OCI-LY7 (cell line): Measurements from ENCODE around the gene PRAME. TPM values are rescaled to one million over a fixed set of nuclear protein-coding genes. Genes with fewer than 3 reads are reported as not detected.

Experiments used
- BruUV-seq: library from RNA; stranded (reverse); fragments of 400-500 nt; replicated peaks from 2 replicates; lab custom pipeline; 2021; lab: Mats Ljungman, UMichigan
- CTCF ChIA-PET: fragments of 300-600 bp; sonication (Branson Sonifier 250); formaldehyde crosslinking; loops from one replicate; lab custom pipeline; 2022; ENCODE audit warnings: antibody characterized with exemption; ENCODE audit not compliant: unreplicated experiment; lab: Charles Lee
- POLR2A ChIA-PET: fragments of 300-600 bp; sonication (Branson Sonifier 250); formaldehyde crosslinking; loops from one replicate; lab custom pipeline; 2022; ENCODE audit warnings: antibody characterized with exemption; lab: Charles Lee
- DNase-seq: peaks from one replicate; pipeline ENCODE4 v3.0.0-alpha.2; 2015; ENCODE audit warnings: low spot score
- H2AFZ ChIP-seq: fragments of 200-600 bp; sonication (generic), shearing (Covaris generic); 2 replicates; pipeline ENCODE4 v1.6.1; 2014; ENCODE audit warnings: mild to moderate bottlenecking, antibody characterized with exemption, low read length, moderate library complexity
- H3K27ac ChIP-seq: fragments of 200-600 bp; sonication (generic); 2 replicates; pipeline ENCODE4 v1.5.1; 2014; ENCODE audit warnings: mixed run types, low read depth, mild to moderate bottlenecking, moderate library complexity, low read length, inconsistent platforms; ENCODE audit not compliant: poor library complexity, severe bottlenecking
- H3K36me3 ChIP-seq: fragments of 200-600 bp; sonication (generic); 2 replicates; pipeline ENCODE4 v1.6.1; 2014; ENCODE audit warnings: mild to moderate bottlenecking, antibody characterized with exemption, low read length, moderate library complexity, mixed read lengths; ENCODE audit not compliant: insufficient read depth
- H3K4me1 ChIP-seq: fragments of 200-600 bp; sonication (generic); 2 replicates; pipeline ENCODE4 v1.5.1; 2014; ENCODE audit warnings: mild to moderate bottlenecking, low read length; ENCODE audit not compliant: insufficient read depth, poor library complexity, severe bottlenecking
- H3K4me2 ChIP-seq: fragments of 200-600 bp; sonication (generic); 2 replicates; pipeline ENCODE4 v1.6.1; 2014; ENCODE audit warnings: mild to moderate bottlenecking, low read length
- H3K4me3 ChIP-seq: fragments of 200-600 bp; sonication (generic); 2 replicates; pipeline ENCODE4 v1.5.1; 2014; ENCODE audit warnings: mild to moderate bottlenecking, low read depth, low read length; ENCODE audit not compliant: poor library complexity, severe bottlenecking
- H3K79me2 ChIP-seq: fragments of 200-600 bp; sonication (generic); 2 replicates; pipeline ENCODE4 v1.6.1; 2016; ENCODE audit warnings: low read depth, mild to moderate bottlenecking, low read length, moderate library complexity, mixed read lengths; ENCODE audit not compliant: insufficient read depth
- H3K9me2 ChIP-seq: fragments of 200-600 bp; sonication (generic); 2 replicates; pipeline ENCODE4 v1.6.1; 2016; ENCODE audit warnings: mild to moderate bottlenecking, low read length, mixed read lengths; ENCODE audit not compliant: insufficient read depth
- H3K9me3 ChIP-seq: fragments of 200-600 bp; sonication (generic); 2 replicates; pipeline ENCODE4 v1.6.1; 2014; ENCODE audit warnings: mild to moderate bottlenecking, mixed run types, low read length, mixed read lengths
- H4K20me1 ChIP-seq: fragments of 200-600 bp; sonication (generic); 2 replicates; pipeline ENCODE4 v1.6.1; 2014; ENCODE audit warnings: mild to moderate bottlenecking, antibody characterized with exemption, low read length, moderate library complexity, mixed read lengths; ENCODE audit not compliant: insufficient read depth
- EZH2phosphoT487 ChIP-seq: fragments of 200-600 bp; sonication (generic); IDR thresholded peaks from 2 replicates; pipeline ENCODE4 v1.6.1; 2018; ENCODE audit warnings: low read depth, borderline replicate concordance, mild to moderate bottlenecking, mixed run types, antibody characterized with exemption, low read length, moderate library complexity, mixed read lengths
- intact Hi-C: fragments of 100-400 bp; cut with micrococcal nuclease; formaldehyde crosslinking; loops from one replicate; pipeline ENCODE4 v1.10.0; 2022; ENCODE audit not compliant: unreplicated experiment
- total RNA-seq, 2 experiments: library from RNA; depleted of rRNA in 1 of 2; stranded (reverse); fragments of >200 nt in 1 of 2; shearing (Covaris generic) in 1 of 2; gene quantifications; 2 replicates each; pipeline ENCODE4 v1.2.3, GENCODE V29; 2014 to 2022
- TF ChIP-seq, protein P1 (sequence below): fragments of 200-600 bp; sonication (generic); conservative IDR thresholded peaks from 2 replicates; pipeline ENCODE4 v1.5.1; 2014; ENCODE audit warnings: mild to moderate bottlenecking, antibody characterized with exemption, low read length, moderate library complexity, mixed read lengths

Gene PRAME
- total RNA-seq, 2 experiments from 2014 or later, result 0.28 TPM; not detected in 1

GRCh38 chr22:22593250-22593649 is 34.2 kb upstream of the PRAME start:
- TF ChIP-seq, protein P1, sequence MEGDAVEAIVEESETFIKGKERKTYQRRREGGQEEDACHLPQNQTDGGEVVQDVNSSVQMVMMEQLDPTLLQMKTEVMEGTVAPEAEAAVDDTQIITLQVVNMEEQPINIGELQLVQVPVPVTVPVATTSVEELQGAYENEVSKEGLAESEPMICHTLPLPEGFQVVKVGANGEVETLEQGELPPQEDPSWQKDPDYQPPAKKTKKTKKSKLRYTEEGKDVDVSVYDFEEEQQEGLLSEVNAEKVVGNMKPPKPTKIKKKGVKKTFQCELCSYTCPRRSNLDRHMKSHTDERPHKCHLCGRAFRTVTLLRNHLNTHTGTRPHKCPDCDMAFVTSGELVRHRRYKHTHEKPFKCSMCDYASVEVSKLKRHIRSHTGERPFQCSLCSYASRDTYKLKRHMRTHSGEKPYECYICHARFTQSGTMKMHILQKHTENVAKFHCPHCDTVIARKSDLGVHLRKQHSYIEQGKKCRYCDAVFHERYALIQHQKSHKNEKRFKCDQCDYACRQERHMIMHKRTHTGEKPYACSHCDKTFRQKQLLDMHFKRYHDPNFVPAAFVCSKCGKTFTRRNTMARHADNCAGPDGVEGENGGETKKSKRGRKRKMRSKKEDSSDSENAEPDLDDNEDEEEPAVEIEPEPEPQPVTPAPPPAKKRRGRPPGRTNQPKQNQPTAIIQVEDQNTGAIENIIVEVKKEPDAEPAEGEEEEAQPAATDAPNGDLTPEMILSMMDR, result no peak
- no peak for TF ChIP-seq EZH2phosphoT487

DNA sequence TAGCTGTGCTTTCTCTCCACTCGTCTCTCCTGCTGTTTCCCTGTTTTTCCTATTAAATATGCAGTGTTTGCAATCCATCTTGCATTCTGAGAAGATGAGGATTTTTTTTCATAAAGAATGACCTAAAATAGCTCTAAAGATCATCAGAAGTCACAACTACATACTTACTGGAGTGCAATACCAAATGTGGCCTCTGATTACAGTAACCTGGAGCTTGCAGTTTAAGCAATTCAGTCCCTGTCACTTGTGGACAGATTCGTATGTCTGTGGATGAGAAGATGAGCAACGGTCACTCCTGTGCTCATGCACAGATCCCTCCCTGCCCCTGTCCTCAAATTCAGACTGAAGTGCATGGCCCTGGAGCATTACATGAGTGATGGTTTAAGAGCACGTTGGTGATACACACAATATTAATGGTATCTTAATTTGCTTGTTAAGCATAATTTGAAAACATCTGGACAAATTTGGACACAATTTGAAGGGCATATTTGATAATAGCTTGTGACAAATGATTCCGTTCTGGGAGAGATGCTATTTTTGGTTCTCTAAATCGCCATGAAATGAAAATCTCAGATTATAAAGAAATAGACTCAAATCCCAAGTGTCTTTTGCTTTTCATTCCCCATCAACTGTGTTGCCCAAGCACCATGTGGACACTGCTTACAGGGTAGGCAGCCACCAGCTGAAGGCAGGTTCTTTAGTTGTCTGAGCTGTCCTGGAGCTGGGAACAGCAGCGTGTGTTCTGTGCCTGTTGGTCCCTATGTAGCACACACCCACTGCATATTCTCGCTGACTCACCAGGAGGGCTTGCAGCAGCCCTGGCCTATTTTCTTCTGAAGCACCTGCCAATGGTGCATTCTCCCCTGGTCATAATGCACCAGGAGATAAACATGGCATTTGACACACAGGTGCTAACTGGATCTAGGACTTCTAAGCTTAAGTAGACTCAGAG is 32.6 kb upstream of the PRAME start:
- no peaks in the 10 kb centered on the region for H3K9me3 ChIP-seq
- peaks cover 32% of the 10 kb centered on the region for H3K4me1 ChIP-seq
- CTCF ChIA-PET, result interaction anchor here (0.9 to 1.5 kb wide), 2 partner anchors 75 to 99 kb away, joined by 3 to 7 read pairs; no protein-coding TSS in a partner anchor
- POLR2A ChIA-PET, result interaction anchor here (0.6 to 0.7 kb wide), 2 partner anchors 165 to 202 kb away, joined by 4 to 5 read pairs; no protein-coding TSS in a partner anchor
- H3K9me2 ChIP-seq, result no peaks in the 10 kb centered on the region
- DNase-seq, result peak; percentile 23
- TF ChIP-seq EZH2phosphoT487, result no peak
- TF ChIP-seq, protein P1, result peak; percentile 55
- H3K79me2 ChIP-seq, result no peaks in the 10 kb centered on the region
- no peak overlapping the region for H3K27ac ChIP-seq
- H4K20me1 ChIP-seq, result no peaks in the 10 kb centered on the region
- no peak overlapping the region for H2AFZ ChIP-seq
- H3K4me2 ChIP-seq, result no peak overlapping the region
- no peaks in the 10 kb centered on the region for H3K36me3 ChIP-seq
- intact Hi-C loops, result loop anchor here (10.0 kb wide), 2 partner anchors 363 to 387 kb away; no protein-coding TSS in a partner anchor
- BruUV-seq, result no TSS peak
- no peak overlapping the region for H3K4me3 ChIP-seq

More at GRCh38 chr22:22593250-22593649, 34.2 kb upstream of the PRAME start:
- ChIA-PET CTCF (no interaction called here), POLR2A (no interaction called here)
- Histone ChIP-seq H3K27ac (no peak overlapping the region), H3K79me2 (no peaks in the 10 kb centered on the region), H4K20me1 (no peaks in the 10 kb centered on the region), H3K9me2 (no peaks in the 10 kb centered on the region), H2AFZ (no peak overlapping the region), H3K36me3 (no peaks in the 10 kb centered on the region), H3K9me3 (no peaks in the 10 kb centered on the region), H3K4me3 (no peak overlapping the region), H3K4me2 (no peak overlapping the region), H3K4me1 (peaks cover 22% of the 10 kb centered on the region)
- no peak for DNase-seq
- intact Hi-C loops, result loop anchor here (10.0 kb wide), 2 partner anchors 362 to 388 kb away; no protein-coding TSS in a partner anchor
- no TSS peak for BruUV-seq
